Measurements from ENCODE around the gene CHIT1.
"Not testable (repeated sequence)": the region's sequence is repeated elsewhere in the genome, so short reads cannot be mapped to it uniquely, and the experiment has no call there.

CHIT1 gene

DNA sequence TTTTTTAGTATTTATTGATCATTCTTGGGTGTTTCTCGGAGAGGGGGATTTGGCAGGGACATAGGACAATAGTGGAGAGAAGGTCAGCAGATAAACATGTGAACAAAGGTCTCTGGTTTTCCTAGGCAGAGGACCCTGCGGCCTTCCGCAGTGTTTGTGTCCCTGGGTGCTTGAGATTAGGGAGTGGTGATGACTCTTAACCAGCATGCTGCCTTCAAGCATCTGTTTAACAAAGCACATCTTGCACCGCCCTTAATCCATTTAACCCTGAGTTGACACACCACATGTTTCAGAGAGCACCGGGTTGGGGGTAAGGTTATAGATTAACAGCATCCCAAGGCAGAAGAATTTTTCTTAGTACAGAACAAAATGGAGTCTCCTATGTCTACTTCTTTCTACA is 36.7 kb upstream of the CHIT1 start:
- DNase-seq (ENCODE audit: low spot score); FAIRE-seq: not testable (repeated sequence)

DNA sequence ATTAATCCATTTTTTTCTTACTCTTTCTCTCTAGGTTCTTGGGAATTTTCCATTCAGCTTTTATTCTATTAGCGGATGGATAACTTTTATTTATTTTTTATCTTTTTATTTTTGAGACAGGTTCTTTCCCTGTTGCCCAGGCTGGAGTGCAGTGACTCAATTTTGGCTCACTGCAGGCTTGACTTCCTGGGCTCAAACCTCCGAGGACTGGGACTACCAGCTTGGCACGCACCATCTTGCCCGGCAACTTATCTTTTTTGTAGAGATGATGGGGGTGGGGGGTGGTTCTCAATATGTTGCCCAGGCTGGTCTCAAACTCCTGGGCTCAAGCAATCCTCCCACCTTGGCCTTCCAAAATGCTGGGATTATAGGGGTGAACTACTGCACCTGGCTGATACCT is 36.1 kb upstream of the CHIT1 start:
- no peak for DNase-seq (ENCODE audit: low spot score)
- FAIRE-seq: no peak

DNA sequence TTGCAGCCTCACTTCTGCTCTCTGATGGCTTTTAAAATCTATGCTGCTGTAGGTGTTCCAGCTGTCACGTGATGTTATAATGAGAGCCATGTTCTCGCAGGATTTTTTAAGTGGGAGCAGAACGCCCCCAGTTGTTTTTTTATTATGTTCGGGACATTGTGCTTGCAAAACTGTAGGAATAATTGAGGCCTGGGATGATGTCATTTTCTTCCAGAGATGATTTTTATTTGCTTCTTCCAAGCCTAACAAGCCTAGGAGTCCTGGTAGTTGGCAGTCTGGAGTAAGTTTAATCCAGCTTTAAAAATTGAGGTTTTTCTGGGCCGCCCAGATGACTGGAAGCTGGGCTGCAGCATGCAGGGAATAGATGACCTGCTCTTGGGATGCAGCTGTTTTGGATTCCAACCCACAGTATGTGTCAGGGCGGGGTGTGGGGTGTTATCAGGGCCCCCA is 34.6 kb upstream of the CHIT1 start:
- FAIRE-seq (no peak), DNase-seq (ENCODE audit: low spot score) (no peak)

DNA sequence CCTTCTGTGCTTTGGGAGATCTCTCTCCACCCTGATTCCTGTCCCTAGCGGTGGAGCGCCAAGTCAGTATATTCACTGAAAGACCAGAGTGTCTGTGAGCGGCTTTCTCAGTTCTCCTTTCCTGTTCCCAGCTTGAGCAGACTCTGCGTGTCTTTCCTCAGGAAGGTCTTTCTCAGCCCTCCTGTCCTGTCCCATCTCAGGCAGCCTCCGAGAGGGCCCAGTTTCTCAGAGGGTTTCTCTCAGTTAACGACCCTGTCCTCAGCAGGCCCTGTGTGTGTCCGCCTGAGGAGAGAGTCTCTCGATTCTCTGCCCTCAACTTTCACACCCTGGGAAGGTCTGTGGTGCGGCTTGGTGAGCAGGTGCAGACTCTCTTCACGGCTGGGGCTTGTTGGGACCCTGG is 34.0 kb upstream of the CHIT1 start:
- FAIRE-seq (no peak), DNase-seq (ENCODE audit: low spot score) (no peak)

DNA sequence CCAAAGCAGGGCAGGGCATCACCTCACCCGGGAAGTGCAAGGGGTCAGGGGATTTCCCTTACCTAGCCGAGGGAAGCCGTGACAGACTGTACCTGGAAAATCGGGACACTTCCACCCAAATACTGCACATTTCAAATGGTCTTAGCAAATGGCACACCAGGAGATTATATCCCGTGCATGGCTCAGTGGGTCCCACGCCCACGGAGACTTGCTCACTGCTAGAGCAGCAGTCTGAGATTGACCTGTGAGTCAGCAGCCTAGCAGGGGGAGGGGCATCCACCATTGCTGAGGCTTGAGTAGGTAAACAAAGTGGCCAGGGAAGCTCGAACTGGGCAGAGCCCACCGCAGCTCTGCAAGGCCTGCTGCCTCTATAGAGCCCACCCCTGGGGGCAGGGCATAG is 27.2 kb upstream of the CHIT1 start:
- FAIRE-seq; DNase-seq (ENCODE audit: low spot score): not testable (repeated sequence)

DNA sequence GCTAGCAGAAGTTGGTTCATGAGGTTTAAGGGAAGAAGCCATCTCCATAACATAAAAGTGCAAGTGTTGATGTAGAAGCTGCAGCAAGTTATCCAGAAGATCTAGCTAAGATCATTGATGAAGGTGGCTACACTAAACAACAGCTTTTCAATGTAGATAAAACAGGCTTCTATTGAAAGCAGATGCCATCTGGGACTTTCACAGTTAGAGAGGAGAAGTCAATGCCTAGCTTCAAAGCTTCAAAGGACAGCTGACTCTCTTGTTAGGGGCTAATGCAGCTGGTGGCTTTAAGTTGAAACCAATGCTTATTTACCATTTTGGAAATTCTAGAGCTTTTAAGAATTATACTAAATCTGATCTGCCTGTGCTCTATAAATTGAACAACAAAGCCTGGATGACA is 25.3 kb upstream of the CHIT1 start:
- not testable (repeated sequence) for DNase-seq (ENCODE audit: low spot score); FAIRE-seq

DNA sequence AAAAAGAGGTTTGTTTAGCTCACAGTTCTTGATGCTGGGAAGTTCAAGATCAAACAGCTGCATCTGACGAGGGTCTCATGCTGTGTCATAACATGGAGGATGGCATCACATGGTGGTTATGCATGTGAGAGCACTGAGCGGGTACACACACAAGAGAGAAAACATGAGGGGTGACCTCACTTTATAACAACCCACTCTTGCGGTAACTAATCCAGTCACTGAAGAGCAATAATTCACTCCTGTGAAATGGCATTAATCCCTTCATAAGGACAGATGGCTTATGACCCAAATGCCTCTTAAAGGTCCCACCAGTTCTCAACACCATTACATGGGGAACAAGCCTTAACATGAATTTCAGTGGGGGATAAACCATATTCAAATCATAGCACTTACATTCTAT is 23.2 kb upstream of the CHIT1 start:
- FAIRE-seq (no peak), DNase-seq (ENCODE audit: low spot score) (no peak)

DNA sequence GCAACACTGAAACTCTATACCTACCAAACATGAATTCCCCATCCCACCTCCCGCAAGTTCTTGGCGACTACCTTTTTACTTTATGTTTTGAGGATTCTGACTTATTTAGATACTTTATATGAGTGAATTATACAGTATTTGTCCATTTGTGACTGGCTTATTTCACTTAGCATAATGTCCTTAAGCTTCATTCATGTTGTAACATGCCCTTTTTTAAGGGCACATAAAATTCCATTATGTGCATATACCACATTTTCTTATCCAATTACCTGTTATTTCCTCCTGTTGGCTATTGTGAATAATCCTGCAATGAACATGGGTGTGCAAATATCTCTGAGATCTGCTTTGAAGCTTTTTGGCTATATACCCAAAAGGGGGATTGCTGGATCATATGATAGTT is 22.0 kb upstream of the CHIT1 start:
- FAIRE-seq (no peak), DNase-seq (ENCODE audit: low spot score) (no peak)

DNA sequence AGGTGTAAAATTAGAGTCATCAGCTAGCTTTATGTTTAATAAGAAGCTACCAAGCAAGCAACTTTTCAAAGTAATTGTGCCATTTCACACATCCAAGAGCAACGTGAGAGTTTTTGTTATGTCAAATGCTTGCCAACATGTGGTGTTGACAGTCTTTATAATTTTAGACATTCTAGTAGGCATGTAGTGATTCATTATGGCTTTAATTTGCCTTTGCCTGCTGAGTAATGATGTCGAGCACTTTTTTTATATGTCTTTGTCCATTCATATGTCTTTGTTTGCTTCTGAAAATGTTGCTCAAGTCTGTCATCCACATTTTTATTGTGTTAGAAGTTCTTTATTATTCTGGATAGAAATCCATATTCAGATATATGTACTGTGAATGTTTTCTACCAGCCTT is 21.4 kb upstream of the CHIT1 start:
- no peak for DNase-seq (ENCODE audit: low spot score)
- FAIRE-seq: no peak

DNA sequence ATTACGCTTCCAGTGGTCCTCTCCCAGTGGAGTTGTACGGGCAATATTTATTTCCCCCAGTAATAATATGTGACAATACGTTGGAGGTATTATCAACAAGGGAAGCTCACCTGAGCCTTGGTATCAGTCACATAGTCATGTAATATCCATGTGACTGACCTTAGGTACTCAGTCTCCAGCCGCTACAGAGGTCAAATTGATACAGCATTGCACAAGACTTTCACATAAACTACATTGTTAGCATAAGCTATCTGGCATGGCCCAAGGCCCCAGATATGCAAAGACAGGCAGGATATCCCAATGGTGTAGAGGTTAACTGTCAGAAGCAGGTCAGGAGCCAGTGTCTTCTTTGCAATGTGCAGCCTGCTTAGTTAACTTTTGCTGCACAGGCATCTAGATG is 15.3 kb upstream of the CHIT1 start:
- no peak for DNase-seq (ENCODE audit: low spot score)
- FAIRE-seq: no peak

DNA sequence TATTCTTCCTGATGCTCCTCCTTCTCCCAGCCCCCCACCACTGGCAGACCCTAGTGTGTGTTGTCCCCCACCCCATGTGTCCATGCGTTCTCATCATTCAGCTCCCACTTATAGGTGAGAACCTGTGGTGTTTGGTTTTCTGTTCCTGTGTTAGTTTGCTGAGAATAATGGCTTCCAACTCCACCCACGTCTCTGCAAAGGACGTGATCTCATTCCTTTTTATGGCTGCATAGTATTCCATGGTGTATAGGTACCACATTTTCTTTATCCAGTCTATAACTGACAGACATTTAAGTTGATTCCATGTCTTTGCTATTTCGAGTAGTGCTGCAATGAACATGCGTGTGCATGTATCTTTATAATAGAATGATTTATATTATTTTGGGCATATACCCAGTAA is 12.2 kb upstream of the CHIT1 start:
- FAIRE-seq; DNase-seq (ENCODE audit: low spot score): not testable (repeated sequence)

DNA sequence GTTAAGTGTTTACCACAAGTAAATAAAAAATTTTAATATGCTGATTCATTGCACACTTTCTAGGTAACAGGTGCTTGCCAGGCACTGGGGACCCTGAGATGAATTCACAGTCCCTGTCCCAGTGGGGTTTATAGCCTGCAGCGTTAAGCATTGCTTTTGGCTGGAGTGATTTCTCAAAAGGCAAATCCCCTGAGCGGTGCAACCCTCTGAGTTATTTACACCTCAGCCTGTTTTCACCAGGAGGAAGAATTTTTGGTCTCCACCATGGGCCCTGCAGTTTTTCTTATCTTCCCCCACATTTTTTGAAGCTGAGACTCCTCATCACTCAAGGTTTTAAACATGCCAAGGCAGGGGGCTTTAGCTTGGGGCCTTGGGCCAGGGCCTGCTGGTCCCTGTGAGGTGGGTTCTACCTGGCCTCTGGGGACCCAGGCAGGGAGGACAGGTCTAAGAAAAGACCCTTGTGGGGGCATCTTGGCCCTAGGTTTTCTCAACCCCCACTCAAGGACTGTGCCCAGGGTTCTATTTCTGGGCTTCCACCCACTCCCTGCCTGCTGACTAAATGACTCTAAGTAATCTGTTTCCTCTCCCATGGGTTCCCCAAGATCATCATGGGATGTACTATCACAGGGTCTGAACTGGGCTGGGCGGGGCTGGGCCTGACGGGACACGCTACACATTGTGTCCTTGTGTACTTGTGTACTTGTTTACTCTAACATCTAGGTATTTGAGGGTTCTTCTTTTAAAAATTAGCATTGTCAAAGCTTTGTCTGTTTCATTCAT is 10.2 kb upstream of the CHIT1 start:
- DNase-seq (ENCODE audit: low spot score): no peak
- FAIRE-seq: no peak

DNA sequence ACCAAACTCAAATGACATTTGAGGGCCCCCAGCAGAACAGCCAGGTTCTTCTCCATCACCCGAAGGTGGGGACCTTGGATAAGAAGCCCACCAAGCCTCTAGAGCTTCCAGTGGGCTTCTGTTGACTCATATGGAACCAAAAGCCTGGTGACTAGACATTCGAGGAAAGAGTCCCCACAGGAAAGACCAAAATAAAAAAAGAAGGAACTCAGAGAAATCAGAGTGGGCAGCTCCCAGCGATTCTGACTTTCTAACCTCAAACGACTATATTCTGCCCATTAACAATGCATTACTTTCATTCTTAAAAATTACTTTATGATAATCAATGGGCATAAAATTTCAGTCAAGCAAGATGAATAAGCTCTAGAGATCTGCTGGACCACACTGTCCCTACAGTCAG is 9.6 kb upstream of the CHIT1 start:
- DNase-seq (ENCODE audit: low spot score): no peak
- no peak for FAIRE-seq

DNA sequence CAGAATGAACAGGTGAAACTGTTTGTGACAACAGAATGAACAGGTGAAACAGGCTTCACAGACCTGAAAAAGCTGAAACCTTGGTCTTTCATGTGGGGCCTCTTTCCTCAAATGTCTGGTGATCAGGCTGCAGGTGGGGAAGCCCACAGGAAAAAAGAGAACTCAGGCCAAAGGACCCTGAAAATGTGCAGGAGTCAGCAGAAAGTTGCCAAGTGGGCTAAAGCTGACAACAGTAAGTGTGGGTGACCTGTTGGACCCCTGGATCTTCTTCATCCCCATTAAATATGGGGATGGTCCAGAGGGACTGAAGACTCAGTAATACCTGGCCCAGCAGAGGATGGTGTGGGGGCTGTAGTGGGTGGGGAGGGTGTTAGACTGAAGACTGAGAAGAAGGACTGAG is 9.1 kb upstream of the CHIT1 start:
- DNase-seq (ENCODE audit: low spot score) (no peak), FAIRE-seq (no peak)

DNA sequence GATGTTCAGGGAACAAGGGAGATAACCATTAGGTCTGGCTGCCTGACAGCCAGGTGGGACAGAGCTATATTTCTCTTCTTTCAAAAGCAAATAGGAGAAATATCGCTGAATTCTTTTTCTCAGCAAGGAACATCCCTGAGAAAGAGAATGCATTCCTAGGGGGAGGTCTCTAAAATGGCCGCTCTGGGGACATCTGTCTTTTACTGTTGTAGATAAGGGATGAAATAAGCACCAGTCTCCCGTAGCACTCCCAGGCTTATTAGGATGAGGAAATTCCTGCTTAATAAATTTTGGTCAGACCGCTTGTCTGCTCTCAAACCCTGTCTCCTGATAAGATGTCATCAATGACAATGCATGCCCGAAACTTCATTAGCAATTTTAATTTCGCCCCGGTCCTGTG is 5.4 kb upstream of the CHIT1 start:
- not testable (repeated sequence) for DNase-seq (ENCODE audit: low spot score); FAIRE-seq

DNA sequence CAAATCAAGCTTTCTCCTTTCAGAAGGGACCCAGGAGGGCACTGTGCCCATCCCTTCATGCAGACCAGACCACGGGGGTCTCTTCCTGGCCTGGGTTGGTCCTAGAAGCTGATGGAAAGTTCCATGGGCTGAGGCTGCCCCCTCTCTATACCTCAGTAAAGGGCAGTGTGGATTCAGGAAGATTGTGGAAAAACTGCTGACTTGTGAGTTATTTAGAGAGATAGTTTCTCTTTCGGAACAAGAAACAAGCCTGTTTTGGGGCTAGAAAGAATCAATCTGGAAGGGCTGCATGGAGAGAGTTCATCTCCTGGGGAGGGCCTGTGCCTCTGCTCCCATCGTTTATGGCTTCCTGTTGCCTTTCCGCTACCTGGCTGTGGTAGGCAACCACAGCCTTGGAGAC is 803 bp downstream of the CHIT1 start:
- no peak for FAIRE-seq
- no peak for DNase-seq (ENCODE audit: low spot score)

DNA sequence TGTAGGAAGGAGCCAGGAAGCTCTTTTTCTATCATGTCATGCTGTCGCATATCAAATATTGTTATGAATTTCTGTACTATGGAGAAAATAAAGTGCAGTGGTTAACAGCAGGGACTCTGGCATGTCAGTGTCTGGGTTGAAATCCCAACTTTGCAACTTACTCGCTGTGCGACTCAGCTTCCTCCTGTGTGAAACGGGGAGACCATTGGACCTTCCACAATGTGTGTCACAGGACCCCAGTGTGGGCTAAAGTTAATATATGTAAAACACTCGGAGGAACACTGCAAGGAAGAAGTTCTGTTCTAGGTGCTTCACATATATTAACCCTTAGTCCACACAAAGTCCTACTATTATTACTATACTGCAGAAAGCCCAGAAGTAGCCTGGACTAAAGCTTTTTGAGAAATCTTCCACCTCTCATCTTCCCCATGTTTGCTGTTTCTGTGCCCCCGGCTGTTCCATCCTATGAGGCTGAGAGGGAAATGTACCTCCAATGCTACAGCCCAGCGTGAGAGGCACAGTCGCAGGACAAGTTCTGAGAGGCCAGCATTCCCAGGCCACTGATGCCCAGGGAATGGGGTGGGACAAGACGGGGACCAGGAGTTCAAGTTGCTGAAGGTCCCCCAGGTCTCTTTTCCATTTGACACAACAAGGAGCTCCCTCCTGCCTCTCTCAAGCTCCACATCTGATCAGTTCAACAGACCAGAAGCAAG is 1.9 kb downstream of the CHIT1 start:
- FAIRE-seq (no peak), DNase-seq (ENCODE audit: low spot score) (no peak)

DNA sequence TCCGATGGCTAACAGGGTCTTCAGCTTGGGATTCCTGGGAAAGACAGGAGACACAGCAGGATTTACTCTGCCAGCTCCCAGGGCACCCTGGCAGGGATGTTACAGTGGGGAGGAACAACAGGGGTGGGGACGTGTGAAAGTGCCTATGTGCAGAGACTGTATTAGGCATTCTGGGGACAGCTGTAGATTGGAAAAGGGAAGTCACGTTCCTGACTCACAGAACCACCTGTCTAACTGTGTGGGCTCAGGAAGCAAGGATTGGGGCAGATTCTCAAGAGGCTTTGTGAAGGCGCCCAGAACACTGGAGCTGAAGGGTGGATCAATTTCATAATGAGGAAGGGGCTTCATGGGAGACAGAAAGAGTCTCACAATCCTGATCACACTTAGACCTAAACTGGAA is 4.4 kb downstream of the CHIT1 start:
- no peak for FAIRE-seq
- DNase-seq (ENCODE audit: low spot score): no peak

DNA sequence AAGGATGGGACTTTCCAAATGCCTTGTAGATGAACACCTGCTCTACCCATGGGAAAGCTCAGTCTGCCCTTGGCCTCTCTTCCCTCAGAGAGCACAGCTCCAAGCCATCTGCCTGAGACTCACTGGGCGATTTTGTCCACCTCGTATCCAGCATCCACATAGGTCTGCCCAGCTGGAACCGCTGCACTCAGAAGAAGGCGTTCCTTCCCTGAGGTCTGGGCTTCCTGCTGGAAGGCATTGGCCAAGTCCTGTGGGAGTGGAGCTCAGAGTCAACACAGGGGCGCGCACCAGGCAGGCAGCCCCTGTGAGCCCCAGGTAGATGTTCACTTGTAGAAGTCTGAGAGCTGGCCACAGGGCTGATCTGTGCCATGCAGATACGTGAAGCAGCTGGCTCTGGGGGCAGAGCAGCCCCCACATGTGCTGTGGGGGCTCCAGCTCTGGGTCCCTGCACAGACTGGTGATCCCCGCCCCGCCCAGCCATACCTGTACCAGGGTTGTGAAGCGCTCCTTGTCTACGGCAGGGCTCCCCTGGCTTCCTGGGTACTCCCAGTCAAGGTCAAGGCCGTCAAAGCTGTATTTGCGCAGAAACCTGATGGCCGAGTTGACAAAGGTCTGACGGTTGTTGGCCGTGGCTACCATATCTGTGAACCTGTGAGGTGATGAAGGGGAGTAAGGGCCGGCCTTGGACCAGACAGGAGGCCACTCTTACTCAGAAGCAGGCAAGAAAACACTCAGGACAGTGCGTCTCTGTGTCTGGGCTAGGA is 6.3 kb downstream of the CHIT1 start:
- no peak for DNase-seq (ENCODE audit: low spot score)
- no peak for FAIRE-seq

DNA sequence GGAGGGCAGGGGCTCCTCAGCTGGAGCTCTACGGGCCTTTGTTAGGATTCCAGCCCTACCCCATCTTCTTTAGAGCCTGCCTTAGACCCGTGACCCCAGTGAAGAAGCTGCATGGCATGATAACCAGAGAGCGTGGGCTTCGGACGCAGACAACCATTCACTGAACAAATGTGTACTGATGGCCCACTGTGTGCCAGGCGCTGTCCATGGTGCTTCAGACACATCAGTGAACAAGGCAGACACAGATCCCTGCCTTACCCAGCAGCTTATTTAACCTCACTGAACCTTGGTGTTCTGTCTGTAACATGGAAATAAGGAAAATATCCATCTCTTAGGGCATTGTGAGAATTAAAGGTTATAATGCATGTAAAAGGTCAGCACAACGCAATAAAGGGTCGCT is 9.5 kb downstream of the CHIT1 start:
- DNase-seq (ENCODE audit: low spot score): peak; percentile 25
- no peak for FAIRE-seq

DNA sequence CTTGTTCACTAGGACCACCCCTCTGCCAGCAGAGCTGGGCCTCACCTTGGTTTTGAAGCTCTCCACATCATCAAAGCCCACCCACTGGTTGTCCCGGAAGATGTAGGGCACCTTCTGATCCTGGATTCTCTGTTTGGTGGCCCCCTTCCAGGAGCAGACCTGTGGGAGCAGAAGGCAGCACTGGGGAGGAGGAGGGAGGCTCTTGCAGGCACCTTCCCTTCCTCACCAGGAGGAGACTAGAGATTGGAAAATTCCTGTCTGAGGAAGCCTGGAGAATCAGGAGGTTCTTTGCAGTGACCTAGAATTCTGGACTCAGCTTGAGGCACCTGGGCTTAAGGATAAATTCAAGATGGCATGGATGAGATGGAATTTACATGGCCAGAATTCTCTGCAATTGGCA is 10.3 kb downstream of the CHIT1 start:
- FAIRE-seq: no peak
- DNase-seq (ENCODE audit: low spot score): no peak

DNA sequence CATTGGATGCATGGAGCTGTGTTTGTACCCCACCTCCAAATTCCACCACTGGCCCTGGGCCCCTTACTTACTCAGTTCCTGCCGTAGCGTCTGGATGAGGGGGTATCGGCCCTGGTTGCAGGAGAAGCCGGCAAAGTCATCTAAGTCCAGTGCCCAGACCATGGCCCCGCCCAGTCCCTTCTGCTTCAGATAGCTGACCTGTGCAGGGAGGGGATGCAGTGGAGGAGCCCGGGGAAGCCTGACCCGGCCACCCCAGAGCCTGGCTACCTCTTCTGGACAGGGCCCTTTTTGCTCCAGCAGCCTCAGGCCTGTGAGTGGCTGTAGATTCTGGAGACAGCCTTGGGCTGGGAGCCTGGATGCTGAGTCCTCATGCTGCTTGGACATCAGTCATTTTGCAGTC is 11.8 kb downstream of the CHIT1 start:
- no peak for FAIRE-seq

More for the DNA sequence above, 11.8 kb downstream of the CHIT1 start:
- DNase-seq (ENCODE audit: low spot score): no peak

Measured in urothelium cell line (cell line).